GM19397 (cell line): ENCODE results near the gene PRSS50.

ENCODE experiments used
- ATAC-seq: cut with Tn5 transposase; IDR thresholded peaks from one replicate; pipeline ENCODE4 v1.9.1; 2021; ENCODE audit warnings: mild to moderate bottlenecking, moderate library complexity; ENCODE audit not compliant: unreplicated experiment

The PRSS50 gene

GRCh38 chr3:46725621-46726314, 8.1 kb upstream of the PRSS50 start:
- no peak for ATAC-seq

- no peak for ATAC-seq
Measured at GRCh38 chr3:46724424-46724823, 6.8 kb upstream of the PRSS50 start.

- ATAC-seq = no peak
Measured at GRCh38 chr3:46722443-46722842, 4.8 kb upstream of the PRSS50 start.

- ATAC-seq = no peak
Measured at GRCh38 chr3:46721009-46721408, 3.3 kb upstream of the PRSS50 start.

- no peak for ATAC-seq
Measured at GRCh38 chr3:46719735-46720271, 2.1 kb upstream of the PRSS50 start.

- no peak for ATAC-seq
Measured at GRCh38 chr3:46719044-46719565, 1.4 kb upstream of the PRSS50 start.

- no peak for ATAC-seq
Measured at GRCh38 chr3:46716461-46717441, 918 bp downstream of the PRSS50 start.

- ATAC-seq = no peak
Measured at GRCh38 chr3:46715507-46716175, 2.0 kb downstream of the PRSS50 start.

- ATAC-seq = no peak
Measured at GRCh38 chr3:46714728-46715506, 2.8 kb downstream of the PRSS50 start.

GRCh38 chr3:46713898-46714552, 3.6 kb downstream of the PRSS50 start:
- no peak for ATAC-seq

- no peak for ATAC-seq
Measured at GRCh38 chr3:46713050-46713897, 4.4 kb downstream of the PRSS50 start.

GRCh38 chr3:46712191-46713049, 5.2 kb downstream of the PRSS50 start:
- no peak for ATAC-seq

- ATAC-seq = no peak
Measured at GRCh38 chr3:46711760-46712159, 5.9 kb downstream of the PRSS50 start.

- no peak for ATAC-seq
Measured at GRCh38 chr3:46711305-46711704, 6.4 kb downstream of the PRSS50 start.

GRCh38 chr3:46710671-46711295, 6.9 kb downstream of the PRSS50 start:
- no peak for ATAC-seq

- ATAC-seq = no peak
Measured at GRCh38 chr3:46710229-46710628, 7.4 kb downstream of the PRSS50 start.

GRCh38 chr3:46709721-46710120, 7.9 kb downstream of the PRSS50 start:
- no peak for ATAC-seq
